ENCODE data around the gene TEX13A. TPM values are rescaled to one million over a fixed set of nuclear protein-coding genes. Genes with fewer than 3 reads are reported as not detected.

The TEX13A gene
- total and polyA plus RNA-seq, 12 donors, result not detected

DNA sequence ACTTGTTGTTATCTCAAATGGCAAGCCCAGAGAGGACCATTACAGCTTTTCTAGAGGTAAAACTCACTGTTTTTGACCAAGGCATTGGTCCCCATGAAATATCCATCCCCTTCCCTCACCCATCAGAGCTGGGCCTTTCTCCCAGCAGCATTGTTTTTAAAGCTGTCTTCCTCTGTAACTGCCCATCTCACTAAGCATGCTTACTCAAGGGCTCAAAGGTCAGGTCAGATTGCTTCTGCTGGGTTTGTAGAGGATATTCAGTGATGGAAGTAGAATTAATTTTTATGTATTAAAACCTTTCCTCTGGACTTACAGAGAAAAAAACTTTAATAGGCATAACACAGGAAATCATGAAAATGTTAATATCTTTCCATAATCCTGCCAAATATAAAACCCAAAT, 11.1 kb downstream of the TEX13A start:
- Histone ChIP-seq H3K27me3 (peaks cover 0 to 15% (median 0%) of the 10 kb centered on the region in 7 donors), H3K4me1 (no peaks in the 10 kb centered on the region), H3K27ac (no peak overlapping the region), H3K4me3 (no peak overlapping the region), H3K9me3 (no peaks in the 10 kb centered on the region), H3K36me3 (no peaks in the 10 kb centered on the region)
- TF ChIP-seq, protein P1, sequence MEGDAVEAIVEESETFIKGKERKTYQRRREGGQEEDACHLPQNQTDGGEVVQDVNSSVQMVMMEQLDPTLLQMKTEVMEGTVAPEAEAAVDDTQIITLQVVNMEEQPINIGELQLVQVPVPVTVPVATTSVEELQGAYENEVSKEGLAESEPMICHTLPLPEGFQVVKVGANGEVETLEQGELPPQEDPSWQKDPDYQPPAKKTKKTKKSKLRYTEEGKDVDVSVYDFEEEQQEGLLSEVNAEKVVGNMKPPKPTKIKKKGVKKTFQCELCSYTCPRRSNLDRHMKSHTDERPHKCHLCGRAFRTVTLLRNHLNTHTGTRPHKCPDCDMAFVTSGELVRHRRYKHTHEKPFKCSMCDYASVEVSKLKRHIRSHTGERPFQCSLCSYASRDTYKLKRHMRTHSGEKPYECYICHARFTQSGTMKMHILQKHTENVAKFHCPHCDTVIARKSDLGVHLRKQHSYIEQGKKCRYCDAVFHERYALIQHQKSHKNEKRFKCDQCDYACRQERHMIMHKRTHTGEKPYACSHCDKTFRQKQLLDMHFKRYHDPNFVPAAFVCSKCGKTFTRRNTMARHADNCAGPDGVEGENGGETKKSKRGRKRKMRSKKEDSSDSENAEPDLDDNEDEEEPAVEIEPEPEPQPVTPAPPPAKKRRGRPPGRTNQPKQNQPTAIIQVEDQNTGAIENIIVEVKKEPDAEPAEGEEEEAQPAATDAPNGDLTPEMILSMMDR (IDR thresholded peaks at IDR 0.05), result no peak
- ATAC-seq, result no peak
- intact Hi-C loops (cut with DNase I), result no loop called here
- no peak for DNase-seq

DNA sequence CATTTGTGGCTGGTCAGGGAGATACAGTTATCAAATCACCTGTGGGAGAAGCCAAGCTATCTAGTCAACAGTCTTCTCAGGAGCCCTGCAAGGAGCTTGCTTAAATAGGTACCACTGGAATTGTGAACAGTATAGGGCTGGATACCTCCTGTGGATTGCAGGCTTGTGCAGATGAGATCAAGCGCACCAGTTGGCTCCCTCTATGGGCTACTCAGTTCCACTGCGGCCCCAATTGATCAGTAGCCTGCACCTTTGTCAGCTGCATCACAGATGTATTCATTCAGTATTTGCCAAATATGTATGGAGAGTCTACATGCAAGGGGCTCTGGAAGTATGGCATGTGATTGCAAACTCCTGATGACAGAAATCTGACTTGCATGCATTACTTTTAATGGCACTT, 28.6 kb downstream of the TEX13A start:
- no peak for DNase-seq
- H3K4me1 ChIP-seq, result no peaks in the 10 kb centered on the region
- TF ChIP-seq, protein P1 (IDR thresholded peaks at IDR 0.05), result peak in 6 of 9 donors; percentile 15 to 43 (median 27)
- H3K4me3 ChIP-seq, result no peak overlapping the region
- intact Hi-C loops (cut with DNase I), result loop anchor here in 1 of 10 donors (10.0 kb wide), 1 partner anchor 513 kb away; no protein-coding TSS in a partner anchor
- H3K27ac ChIP-seq, result no peak overlapping the region
- peak in 1 of 8 donors; percentile 50 for ATAC-seq
- 33 to 44% methylated on average over 2 of the region's 2 CpGs for WGBS, 2 donors
- no peaks in the 10 kb centered on the region for H3K9me3 ChIP-seq
- H3K36me3 ChIP-seq, result no peaks in the 10 kb centered on the region
- H3K27me3 ChIP-seq, result peaks cover 0 to 22% (median 0%) of the 10 kb centered on the region in 7 donors

DNA sequence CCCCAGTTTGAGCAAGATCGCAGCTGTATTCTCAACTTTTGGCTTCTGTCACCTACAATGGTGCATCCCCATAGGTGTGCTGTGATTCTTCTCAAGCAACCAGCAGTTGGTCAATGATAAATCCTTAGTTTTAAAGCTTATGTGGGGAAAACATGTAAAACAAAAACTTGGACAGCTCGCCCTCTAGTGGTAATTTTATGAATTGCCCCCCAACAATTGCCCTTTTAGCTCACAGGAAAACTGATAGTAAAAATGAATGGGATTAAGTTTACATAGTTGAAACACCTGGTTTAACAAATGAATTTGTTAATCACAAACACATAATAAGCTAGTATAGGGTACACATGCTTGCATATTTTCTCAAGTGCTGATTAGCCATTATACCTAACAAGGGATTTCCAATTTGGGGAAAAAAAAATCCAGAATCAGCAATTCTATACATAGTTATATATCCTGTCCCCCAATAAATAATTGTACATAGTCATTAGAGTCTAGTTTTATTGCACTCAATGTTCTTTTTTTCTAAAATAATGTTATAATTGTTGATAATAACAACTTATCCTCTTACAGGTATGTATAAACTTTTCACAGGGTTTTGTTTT, 30.1 kb downstream of the TEX13A start:
- 3 to 5% methylated on average over 2 of the region's 2 CpGs for WGBS, 2 donors
- TF ChIP-seq, protein P1 (IDR thresholded peaks at IDR 0.05), result peak; percentile 29 to 90 (median 60)
- Histone ChIP-seq H3K4me3 (no peak overlapping the region), H3K27me3 (peaks cover 0 to 22% (median 0%) of the 10 kb centered on the region in 7 donors), H3K36me3 (no peaks in the 10 kb centered on the region), H3K27ac (no peak overlapping the region), H3K4me1 (no peaks in the 10 kb centered on the region), H3K9me3 (no peaks in the 10 kb centered on the region)
- ATAC-seq, result no peak
- intact Hi-C loops (cut with DNase I), result loop anchor here in 1 of 10 donors (10.0 kb wide), 1 partner anchor 514 kb away; no protein-coding TSS in a partner anchor
- DNase-seq, result peak in 1 of 2 donors; percentile 3

DNA sequence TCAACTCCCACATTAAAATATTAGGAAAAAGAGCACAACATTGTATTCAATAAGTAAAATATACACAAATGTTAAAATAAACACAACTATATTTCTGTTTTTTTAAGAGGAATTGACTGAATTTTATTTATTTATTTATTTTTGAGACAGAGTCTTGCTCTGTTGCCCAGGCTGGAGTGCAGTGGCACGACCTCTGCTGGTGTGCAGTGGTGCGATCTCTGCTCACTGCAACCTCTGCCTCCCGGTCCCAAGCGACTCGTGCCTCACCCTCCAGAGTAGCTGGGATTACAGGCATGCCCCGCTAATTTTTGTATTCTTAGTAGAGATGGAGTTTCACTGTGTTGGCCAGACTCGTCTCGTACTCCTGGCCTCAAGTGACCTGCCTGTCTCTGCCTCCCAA, 31.4 kb downstream of the TEX13A start:
- no peaks in the 10 kb centered on the region for H3K9me3 ChIP-seq
- no peaks in the 10 kb centered on the region for H3K36me3 ChIP-seq
- no peaks in the 10 kb centered on the region for H3K4me1 ChIP-seq
- H3K4me3 ChIP-seq, result no peak overlapping the region
- H3K27me3 ChIP-seq, result peaks cover 0 to 22% (median 0%) of the 10 kb centered on the region in 7 donors
- ATAC-seq, result no peak
- TF ChIP-seq, protein P1 (IDR thresholded peaks at IDR 0.05), result no peak
- H3K27ac ChIP-seq, result no peak overlapping the region
- 89 to 97% methylated on average over 8 of the region's 8 CpGs for WGBS, 2 donors
- no peak for DNase-seq
- intact Hi-C loops (cut with DNase I), result no loop called here

Measured in heart right ventricle (tissue), 16 donors.